HEK293 (cell line): ENCODE measurements around the gene ZDHHC11.
A peak's percentile ranks its signal among the peaks of the same experiment; 100 is the strongest.

Source experiments
- GLI4 ChIP-seq: fragments of 450-650 bp; formaldehyde crosslinking; IDR thresholded peaks from 2 replicates; pipeline ENCODE4 v1.5.1; 2016; ENCODE audit warnings: missing biosample characterization, missing genetic modification characterization
- MYNN ChIP-seq: fragments of 450-650 bp; formaldehyde crosslinking; IDR thresholded peaks from 2 replicates; pipeline ENCODE4 v1.5.1; 2016; ENCODE audit warnings: missing biosample characterization, missing genetic modification characterization, borderline replicate concordance
- OVOL3 ChIP-seq: fragments of 450-650 bp; formaldehyde crosslinking; IDR thresholded peaks from 2 replicates; pipeline ENCODE4 v1.5.1; 2016; ENCODE audit warnings: missing biosample characterization, missing genetic modification characterization
- ZBTB21 ChIP-seq: fragments of 450-650 bp; formaldehyde crosslinking; IDR thresholded peaks from 2 replicates; pipeline ENCODE4 v1.5.1; 2017; ENCODE audit warnings: missing biosample characterization, missing genetic modification characterization
- ZNF133 ChIP-seq: fragments of 450-650 bp; formaldehyde crosslinking; IDR thresholded peaks from 2 replicates; pipeline ENCODE4 v1.5.1; 2016; ENCODE audit warnings: missing biosample characterization, missing genetic modification characterization
- ZNF138 ChIP-seq: fragments of 450-650 bp; formaldehyde crosslinking; IDR thresholded peaks from 2 replicates; pipeline ENCODE4 v1.5.1; 2016; ENCODE audit warnings: missing biosample characterization, missing genetic modification characterization, borderline replicate concordance
- ZNF2 ChIP-seq: fragments of 450-650 bp; formaldehyde crosslinking; IDR thresholded peaks from 2 replicates; pipeline ENCODE4 v1.5.1; 2016; ENCODE audit warnings: missing biosample characterization, missing genetic modification characterization
- ZNF350 ChIP-seq: fragments of 450-650 bp; formaldehyde crosslinking; IDR thresholded peaks from 2 replicates; pipeline ENCODE4 v1.5.0; 2017; ENCODE audit warnings: missing biosample characterization, mild to moderate bottlenecking, missing genetic modification characterization
- ZNF776 ChIP-seq: fragments of 450-650 bp; formaldehyde crosslinking; IDR thresholded peaks from 2 replicates; pipeline ENCODE4 v1.5.0; 2017; ENCODE audit warnings: missing biosample characterization, missing genetic modification characterization, borderline replicate concordance
- ZSCAN30 ChIP-seq: fragments of 450-650 bp; IDR thresholded peaks from 2 replicates; pipeline ENCODE4 v1.5.1; 2018; ENCODE audit warnings: missing biosample characterization, mild to moderate bottlenecking, missing genetic modification characterization, moderate library complexity
- TF ChIP-seq, protein P1 (sequence below): fragments of 450-650 bp; formaldehyde crosslinking; conservative IDR thresholded peaks from 2 replicates; pipeline ENCODE4 v1.5.1; 2016; ENCODE audit warnings: low read depth, missing biosample characterization, missing genetic modification characterization
- TF ChIP-seq, protein P2 (sequence below): fragments of 450-650 bp; formaldehyde crosslinking; IDR thresholded peaks from 2 replicates; pipeline ENCODE4 v1.5.1; 2016; ENCODE audit warnings: missing biosample characterization, missing genetic modification characterization
- TF ChIP-seq, protein P3 (sequence below): fragments of 450-650 bp; formaldehyde crosslinking; IDR thresholded peaks from 2 replicates; pipeline ENCODE4 v1.5.1; 2016; ENCODE audit warnings: missing biosample characterization, missing genetic modification characterization

DNA sequence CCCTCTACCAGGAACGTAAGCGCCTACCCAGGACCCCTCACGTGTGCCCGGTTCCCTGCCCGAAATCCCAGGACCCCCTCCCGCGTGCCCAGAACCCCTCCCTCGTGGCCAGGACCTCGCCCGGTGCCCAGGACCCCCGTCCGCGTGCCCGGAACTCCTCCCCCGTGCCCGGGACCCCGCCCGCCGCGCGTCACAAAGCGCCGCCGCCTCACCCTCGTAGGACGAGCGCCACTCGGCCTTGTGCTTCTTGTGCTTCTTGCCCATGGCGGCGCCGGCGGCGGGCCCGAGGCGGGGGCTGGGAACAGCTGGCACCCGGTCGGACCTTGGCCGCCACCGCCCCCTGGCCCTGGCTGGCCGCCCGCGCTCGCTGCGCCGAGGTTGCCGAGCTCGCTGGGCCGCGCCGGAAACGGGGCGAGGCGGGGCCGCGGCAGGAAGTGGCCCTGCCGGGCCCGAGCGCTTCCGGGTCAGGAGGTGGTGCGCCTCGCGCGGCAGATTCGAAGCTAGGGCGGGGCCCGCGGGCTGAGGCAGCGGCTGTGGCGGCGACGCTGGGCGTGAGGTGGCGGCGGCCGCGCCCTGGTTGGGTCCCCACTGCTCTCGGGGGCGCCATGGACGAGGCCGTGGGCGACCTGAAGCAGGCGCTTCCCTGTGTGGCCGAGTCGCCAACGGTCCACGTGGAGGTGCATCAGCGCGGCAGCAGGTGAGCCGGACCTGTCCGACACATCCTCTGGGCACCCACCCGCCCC lies 41.8 kb upstream of the ZDHHC11 start, which contains the start of the genes BRD9 and TRIP13:
- TF ChIP-seq ZSCAN30 (tag by site-specific recombination) (no peak), GLI4 (tag by site-specific recombination) (no peak), ZNF138 (no peak), ZNF350 (no peak), OVOL3 (tag by site-specific recombination) (no peak), ZNF133 (tag by site-specific recombination) (no peak), ZBTB21 (no peak), ZNF2 (tag by site-specific recombination) (0 out of 2 replicates have a peak, but pooled peaks have one; percentile 24), ZNF776 (tag by site-specific recombination) (no peak), MYNN (no peak)
- TF ChIP-seq, protein P1, sequence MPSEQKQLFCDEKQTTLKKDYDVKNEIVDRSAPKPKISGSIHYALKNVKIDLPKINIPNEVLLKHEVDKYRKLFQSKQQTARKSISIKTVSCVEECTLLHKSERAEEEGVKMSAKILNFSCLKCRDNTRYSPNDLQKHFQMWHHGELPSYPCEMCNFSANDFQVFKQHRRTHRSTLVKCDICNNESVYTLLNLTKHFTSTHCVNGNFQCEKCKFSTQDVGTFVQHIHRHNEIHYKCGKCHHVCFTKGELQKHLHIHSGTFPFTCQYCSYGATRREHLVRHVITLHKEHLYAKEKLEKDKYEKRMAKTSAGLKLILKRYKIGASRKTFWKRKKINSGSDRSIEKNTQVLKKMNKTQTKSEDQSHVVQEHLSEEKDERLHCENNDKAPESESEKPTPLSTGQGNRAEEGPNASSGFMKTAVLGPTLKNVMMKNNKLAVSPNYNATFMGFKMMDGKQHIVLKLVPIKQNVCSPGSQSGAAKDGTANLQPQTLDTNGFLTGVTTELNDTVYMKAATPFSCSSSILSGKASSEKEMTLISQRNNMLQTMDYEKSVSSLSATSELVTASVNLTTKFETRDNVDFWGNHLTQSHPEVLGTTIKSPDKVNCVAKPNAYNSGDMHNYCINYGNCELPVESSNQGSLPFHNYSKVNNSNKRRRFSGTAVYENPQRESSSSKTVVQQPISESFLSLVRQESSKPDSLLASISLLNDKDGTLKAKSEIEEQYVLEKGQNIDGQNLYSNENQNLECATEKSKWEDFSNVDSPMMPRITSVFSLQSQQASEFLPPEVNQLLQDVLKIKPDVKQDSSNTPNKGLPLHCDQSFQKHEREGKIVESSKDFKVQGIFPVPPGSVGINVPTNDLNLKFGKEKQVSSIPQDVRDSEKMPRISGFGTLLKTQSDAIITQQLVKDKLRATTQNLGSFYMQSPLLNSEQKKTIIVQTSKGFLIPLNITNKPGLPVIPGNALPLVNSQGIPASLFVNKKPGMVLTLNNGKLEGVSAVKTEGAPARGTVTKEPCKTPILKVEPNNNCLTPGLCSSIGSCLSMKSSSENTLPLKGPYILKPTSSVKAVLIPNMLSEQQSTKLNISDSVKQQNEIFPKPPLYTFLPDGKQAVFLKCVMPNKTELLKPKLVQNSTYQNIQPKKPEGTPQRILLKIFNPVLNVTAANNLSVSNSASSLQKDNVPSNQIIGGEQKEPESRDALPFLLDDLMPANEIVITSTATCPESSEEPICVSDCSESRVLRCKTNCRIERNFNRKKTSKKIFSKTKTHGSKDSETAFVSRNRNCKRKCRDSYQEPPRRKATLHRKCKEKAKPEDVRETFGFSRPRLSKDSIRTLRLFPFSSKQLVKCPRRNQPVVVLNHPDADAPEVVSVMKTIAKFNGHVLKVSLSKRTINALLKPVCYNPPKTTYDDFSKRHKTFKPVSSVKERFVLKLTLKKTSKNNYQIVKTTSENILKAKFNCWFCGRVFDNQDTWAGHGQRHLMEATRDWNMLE (tag by site-specific recombination): no peak
- TF ChIP-seq, protein P2, sequence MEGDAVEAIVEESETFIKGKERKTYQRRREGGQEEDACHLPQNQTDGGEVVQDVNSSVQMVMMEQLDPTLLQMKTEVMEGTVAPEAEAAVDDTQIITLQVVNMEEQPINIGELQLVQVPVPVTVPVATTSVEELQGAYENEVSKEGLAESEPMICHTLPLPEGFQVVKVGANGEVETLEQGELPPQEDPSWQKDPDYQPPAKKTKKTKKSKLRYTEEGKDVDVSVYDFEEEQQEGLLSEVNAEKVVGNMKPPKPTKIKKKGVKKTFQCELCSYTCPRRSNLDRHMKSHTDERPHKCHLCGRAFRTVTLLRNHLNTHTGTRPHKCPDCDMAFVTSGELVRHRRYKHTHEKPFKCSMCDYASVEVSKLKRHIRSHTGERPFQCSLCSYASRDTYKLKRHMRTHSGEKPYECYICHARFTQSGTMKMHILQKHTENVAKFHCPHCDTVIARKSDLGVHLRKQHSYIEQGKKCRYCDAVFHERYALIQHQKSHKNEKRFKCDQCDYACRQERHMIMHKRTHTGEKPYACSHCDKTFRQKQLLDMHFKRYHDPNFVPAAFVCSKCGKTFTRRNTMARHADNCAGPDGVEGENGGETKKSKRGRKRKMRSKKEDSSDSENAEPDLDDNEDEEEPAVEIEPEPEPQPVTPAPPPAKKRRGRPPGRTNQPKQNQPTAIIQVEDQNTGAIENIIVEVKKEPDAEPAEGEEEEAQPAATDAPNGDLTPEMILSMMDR: peak; percentile 9; the same call in 1 of the 2 replicates
- TF ChIP-seq, protein P3, sequence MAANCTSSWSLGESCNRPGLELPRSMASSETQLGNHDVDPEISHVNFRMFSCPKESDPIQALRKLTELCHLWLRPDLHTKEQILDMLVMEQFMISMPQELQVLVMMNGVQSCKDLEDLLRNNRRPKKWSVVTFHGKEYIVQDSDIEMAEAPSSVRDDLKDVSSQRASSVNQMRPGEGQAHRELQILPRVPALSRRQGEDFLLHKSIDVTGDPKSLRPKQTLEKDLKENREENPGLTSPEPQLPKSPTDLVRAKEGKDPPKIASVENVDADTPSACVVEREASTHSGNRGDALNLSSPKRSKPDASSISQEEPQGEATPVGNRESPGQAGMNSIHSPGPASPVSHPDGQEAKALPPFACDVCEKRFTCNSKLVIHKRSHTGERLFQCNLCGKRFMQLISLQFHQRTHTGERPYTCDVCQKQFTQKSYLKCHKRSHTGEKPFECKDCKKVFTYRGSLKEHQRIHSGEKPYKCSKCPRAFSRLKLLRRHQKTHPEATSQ: 0 out of 2 replicates have a peak, but pooled peaks have one; percentile 31
